ACC112 (cell line): Measurements from ENCODE around the gene HPS3.
A peak's percentile ranks its signal among the peaks of the same experiment; 100 is the strongest.

Experiments
- H2AFZ ChIP-seq: fragments of 200-600 bp; sonication (generic); one replicate; pipeline ENCODE4 v1.6.0; 2017; ENCODE audit warnings: antibody characterized with exemption, low read length; ENCODE audit not compliant: unreplicated experiment
- H3K27ac ChIP-seq: fragments of 200-600 bp; sonication (generic); 2 replicates; pipeline ENCODE4 v1.5.1; 2014; ENCODE audit warnings: low read depth, mild to moderate bottlenecking, antibody characterized with exemption, low read length, moderate library complexity
- H3K27me3 ChIP-seq: fragments of 200-600 bp; sonication (generic); 2 replicates; pipeline ENCODE4 v1.6.1; 2014; ENCODE audit warnings: mild to moderate bottlenecking, antibody characterized with exemption, low read length, moderate library complexity, mixed read lengths; ENCODE audit not compliant: insufficient read depth
- H3K36me3 ChIP-seq: fragments of 200-600 bp; sonication (generic); 2 replicates; pipeline ENCODE4 v1.6.1; 2016; ENCODE audit warnings: mild to moderate bottlenecking, antibody characterized with exemption, low read length, moderate library complexity, mixed read lengths; ENCODE audit not compliant: insufficient read depth
- H3K4me1 ChIP-seq: fragments of 200-600 bp; sonication (generic); one replicate; pipeline ENCODE4 v1.6.1; 2016; ENCODE audit warnings: low read length, mixed read lengths; ENCODE audit not compliant: insufficient read depth, unreplicated experiment, control insufficient read depth
- H3K4me3 ChIP-seq: fragments of 200-600 bp; sonication (generic); 2 replicates; pipeline ENCODE4 v1.5.1; 2014; ENCODE audit warnings: mild to moderate bottlenecking, low read depth, low read length
- H3K79me2 ChIP-seq: fragments of 200-600 bp; sonication (generic); one replicate; pipeline ENCODE4 v1.6.0; 2016; ENCODE audit warnings: low read length; ENCODE audit not compliant: control insufficient read depth, unreplicated experiment, insufficient read depth

Gene HPS3

GRCh38 chr3:149120051-149120972, 9.1 kb upstream of the HPS3 start:
- Histone ChIP-seq H3K4me3 (peak overlapping the region; percentile 34; the same call in 1 of the 2 replicates), H3K36me3 (no peaks in the 10 kb centered on the region), H3K4me1 (peaks cover 9% of the 10 kb centered on the region), H3K27me3 (no peaks in the 10 kb centered on the region), H2AFZ (peak overlapping the region; percentile 83), H3K27ac (no peak overlapping the region), H3K79me2 (no peaks in the 10 kb centered on the region)

- peaks cover 9% of the 10 kb centered on the region for H3K4me1 ChIP-seq
- H3K27ac ChIP-seq = 0 out of 2 replicates have a peak overlapping the region, but pooled peaks have one; percentile 8
- no peak overlapping the region for H2AFZ ChIP-seq
- no peaks in the 10 kb centered on the region for H3K36me3 ChIP-seq
- no peaks in the 10 kb centered on the region for H3K27me3 ChIP-seq
- no peak overlapping the region for H3K4me3 ChIP-seq
- H3K79me2 ChIP-seq = no peaks in the 10 kb centered on the region
Measured at GRCh38 chr3:149122721-149123578, 6.5 kb upstream of the HPS3 start.

- H3K4me1 ChIP-seq = peaks cover 21% of the 10 kb centered on the region
- H2AFZ ChIP-seq = peak overlapping the region; percentile 86
- H3K36me3 ChIP-seq = no peaks in the 10 kb centered on the region
- H3K4me3 ChIP-seq = peak overlapping the region; percentile 90
- no peak overlapping the region for H3K27ac ChIP-seq
- H3K79me2 ChIP-seq = peaks cover 33% of the 10 kb centered on the region
- no peaks in the 10 kb centered on the region for H3K27me3 ChIP-seq
Measured at GRCh38 chr3:149128821-149129220, 617 bp upstream of the HPS3 start.

- Histone ChIP-seq H3K36me3 (no peaks in the 10 kb centered on the region), H2AFZ (no peak overlapping the region), H3K79me2 (peaks cover 48% of the 10 kb centered on the region), H3K27me3 (no peaks in the 10 kb centered on the region), H3K27ac (no peak overlapping the region), H3K4me1 (peaks cover 21% of the 10 kb centered on the region), H3K4me3 (peak overlapping the region; percentile 90; the same call in 1 of the 2 replicates)
Measured at GRCh38 chr3:149131589-149131988, 2.2 kb downstream of the HPS3 start.

- Histone ChIP-seq H3K79me2 (peaks cover 45% of the 10 kb centered on the region), H3K27ac (no peak overlapping the region), H3K27me3 (no peaks in the 10 kb centered on the region), H3K36me3 (no peaks in the 10 kb centered on the region), H3K4me3 (no peak overlapping the region), H2AFZ (no peak overlapping the region), H3K4me1 (peaks cover 14% of the 10 kb centered on the region)
Measured at GRCh38 chr3:149134575-149134974, 5.1 kb downstream of the HPS3 start.

- Histone ChIP-seq H3K27ac (no peak overlapping the region), H3K79me2 (no peaks in the 10 kb centered on the region), H3K36me3 (peaks cover 24% of the 10 kb centered on the region)
Measured at GRCh38 chr3:149142682-149143081, 13.2 kb downstream of the HPS3 start.

GRCh38 chr3:149145356-149145755, 15.9 kb downstream of the HPS3 start:
- H3K4me3 ChIP-seq = no peak overlapping the region
- no peaks in the 10 kb centered on the region for H3K27me3 ChIP-seq
- H2AFZ ChIP-seq = no peak overlapping the region
- H3K36me3 ChIP-seq = peaks cover 25% of the 10 kb centered on the region
- H3K79me2 ChIP-seq = no peaks in the 10 kb centered on the region
- H3K27ac ChIP-seq = no peak overlapping the region
- H3K4me1 ChIP-seq = no peaks in the 10 kb centered on the region

More at GRCh38 chr3:149142682-149143081, 13.2 kb downstream of the HPS3 start:
- no peaks in the 10 kb centered on the region for H3K4me1 ChIP-seq
- no peaks in the 10 kb centered on the region for H3K27me3 ChIP-seq
- H2AFZ ChIP-seq = no peak overlapping the region
- H3K4me3 ChIP-seq = no peak overlapping the region

GRCh38 chr3:149145974-149146373, 16.5 kb downstream of the HPS3 start:
- Histone ChIP-seq H3K79me2 (no peaks in the 10 kb centered on the region), H3K4me3 (no peak overlapping the region), H3K36me3 (peaks cover 28% of the 10 kb centered on the region), H3K27ac (no peak overlapping the region), H3K4me1 (no peaks in the 10 kb centered on the region), H3K27me3 (no peaks in the 10 kb centered on the region), H2AFZ (no peak overlapping the region)

- peaks cover 20% of the 10 kb centered on the region for H3K36me3 ChIP-seq
- no peak overlapping the region for H3K27ac ChIP-seq
Measured at GRCh38 chr3:149150436-149150835, 21.0 kb downstream of the HPS3 start.

GRCh38 chr3:149151843-149152242, 22.4 kb downstream of the HPS3 start:
- H3K79me2 ChIP-seq = no peaks in the 10 kb centered on the region
- H3K27ac ChIP-seq = peak overlapping the region; percentile 61
- H3K27me3 ChIP-seq = no peaks in the 10 kb centered on the region
- H3K36me3 ChIP-seq = peaks cover 25% of the 10 kb centered on the region
- no peak overlapping the region for H2AFZ ChIP-seq
- H3K4me3 ChIP-seq = peak overlapping the region; percentile 14; the same call in 1 of the 2 replicates
- peaks cover 18% of the 10 kb centered on the region for H3K4me1 ChIP-seq

More at GRCh38 chr3:149150436-149150835, 21.0 kb downstream of the HPS3 start:
- Histone ChIP-seq H3K4me1 (peaks cover 18% of the 10 kb centered on the region), H3K4me3 (no peak overlapping the region), H3K79me2 (no peaks in the 10 kb centered on the region), H3K27me3 (no peaks in the 10 kb centered on the region), H2AFZ (no peak overlapping the region)
